HUES48 (cell line): ENCODE measurements around the gene NPIPB9.
"Not testable (repeated sequence)": the region's sequence is repeated elsewhere in the genome, so short reads cannot be mapped to it uniquely, and the experiment has no call there.

Experiments used
- H3K27ac ChIP-seq: one replicate; pipeline ENCODE4 v1.7.0; 2013; ENCODE audit warnings: low read depth, low read length, inconsistent platforms
- H3K27me3 ChIP-seq: 2 replicates; pipeline ENCODE4 v1.6.1; 2013; ENCODE audit warnings: mild to moderate bottlenecking, low read length; ENCODE audit not compliant: control insufficient read depth, insufficient read depth
- H3K36me3 ChIP-seq: 2 replicates; pipeline ENCODE4 v1.6.1; 2013; ENCODE audit warnings: low read length; ENCODE audit not compliant: control insufficient read depth, insufficient read depth
- H3K4me1 ChIP-seq: 2 replicates; pipeline ENCODE4 v1.6.1; 2013; ENCODE audit warnings: mild to moderate bottlenecking, low read length; ENCODE audit not compliant: control insufficient read depth, insufficient read depth
- H3K4me3 ChIP-seq: 2 replicates; pipeline ENCODE4 v1.5.1; 2013; ENCODE audit warnings: mild to moderate bottlenecking, low read depth, low read length
- H3K9ac ChIP-seq: 2 replicates; pipeline ENCODE4 v1.6.1; 2013; ENCODE audit warnings: mild to moderate bottlenecking, low read depth, low read length, moderate library complexity
- H3K9me3 ChIP-seq: 2 replicates; pipeline ENCODE4 v1.6.1; 2013; ENCODE audit warnings: low read length; ENCODE audit not compliant: control insufficient read depth, insufficient read depth

The NPIPB9 gene

GRCh38 chr16:28751487-28751886 is at the start of gene NPIPB9:
Gene NPIPB9 (plus strand): TSS chr16:28751787.
- H3K27me3 ChIP-seq, H3K4me3 ChIP-seq, H3K27ac ChIP-seq, H3K36me3 ChIP-seq, H3K4me1 ChIP-seq, H3K9me3 ChIP-seq, H3K9ac ChIP-seq: not testable (repeated sequence)

- not testable (repeated sequence) for H3K9ac ChIP-seq, H3K4me1 ChIP-seq, H3K9me3 ChIP-seq
Measured at GRCh38 chr16:28704246-28704645, 47.3 kb upstream of the NPIPB9 start.

GRCh38 chr16:28711220-28712083 is 40.1 kb upstream of the NPIPB9 start, which contains the start of gene EIF3C:
Gene EIF3C (plus strand): TSS chr16:28711464. CDS start chr16:28711687, 223 bp downstream.
- not testable (repeated sequence) for H3K36me3 ChIP-seq, H3K9me3 ChIP-seq, H3K4me1 ChIP-seq, H3K27me3 ChIP-seq, H3K27ac ChIP-seq, H3K9ac ChIP-seq
- H3K4me3 ChIP-seq = peak within 1 kb of the TSS; percentile 40

More at GRCh38 chr16:28704246-28704645, 47.3 kb upstream of the NPIPB9 start:
- not testable (repeated sequence) for H3K4me3 ChIP-seq, H3K36me3 ChIP-seq, H3K27me3 ChIP-seq, H3K27ac ChIP-seq

- H3K4me3 ChIP-seq, H3K27ac ChIP-seq, H3K9me3 ChIP-seq, H3K9ac ChIP-seq, H3K4me1 ChIP-seq, H3K27me3 ChIP-seq, H3K36me3 ChIP-seq: not testable (repeated sequence)
Measured at GRCh38 chr16:28722852-28723650, 28.5 kb upstream of the NPIPB9 start.

GRCh38 chr16:28731253-28731652 is 20.3 kb upstream of the NPIPB9 start:
- not testable (repeated sequence) for H3K9me3 ChIP-seq, H3K4me3 ChIP-seq, H3K27me3 ChIP-seq, H3K36me3 ChIP-seq, H3K9ac ChIP-seq, H3K27ac ChIP-seq, H3K4me1 ChIP-seq

DNA sequence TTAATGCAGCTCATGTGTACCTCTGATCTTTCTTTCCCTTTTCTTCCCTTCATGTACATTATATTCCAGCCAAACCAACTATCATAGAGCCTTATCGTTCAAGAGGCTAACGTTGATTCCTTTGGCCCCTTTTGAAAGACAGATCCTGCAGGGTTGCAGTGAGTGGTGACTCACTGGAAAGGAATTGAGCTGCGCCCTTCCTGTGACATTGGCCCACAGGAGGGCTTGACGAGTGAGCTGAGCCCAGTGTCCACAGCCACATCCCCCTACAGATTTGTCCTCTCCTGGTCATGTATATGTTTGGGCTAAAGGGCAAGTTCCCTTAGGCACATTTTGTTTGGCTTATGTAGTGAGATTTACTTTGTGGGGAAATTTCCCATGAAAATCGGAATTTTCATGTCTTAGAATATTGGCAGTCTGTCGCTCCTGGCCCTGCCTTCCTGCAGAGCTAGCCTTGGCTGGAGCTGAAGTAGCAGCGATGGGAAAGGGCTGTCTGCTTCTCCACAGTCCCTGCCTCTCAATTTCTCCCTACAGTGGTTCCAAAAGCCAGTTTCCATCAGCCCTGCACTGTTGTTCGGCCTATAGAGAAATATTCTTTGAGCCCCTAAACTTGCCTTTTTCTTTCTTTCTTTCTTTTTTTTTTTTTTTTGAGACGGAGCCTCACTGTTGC is 19.0 kb upstream of the NPIPB9 start:
- not testable (repeated sequence) for H3K9me3 ChIP-seq, H3K27me3 ChIP-seq, H3K27ac ChIP-seq, H3K9ac ChIP-seq, H3K4me1 ChIP-seq, H3K4me3 ChIP-seq, H3K36me3 ChIP-seq

GRCh38 chr16:28739787-28740186 is 11.8 kb upstream of the NPIPB9 start:
- H3K4me3 ChIP-seq, H3K9me3 ChIP-seq, H3K4me1 ChIP-seq, H3K36me3 ChIP-seq, H3K27ac ChIP-seq, H3K9ac ChIP-seq, H3K27me3 ChIP-seq: not testable (repeated sequence)

DNA sequence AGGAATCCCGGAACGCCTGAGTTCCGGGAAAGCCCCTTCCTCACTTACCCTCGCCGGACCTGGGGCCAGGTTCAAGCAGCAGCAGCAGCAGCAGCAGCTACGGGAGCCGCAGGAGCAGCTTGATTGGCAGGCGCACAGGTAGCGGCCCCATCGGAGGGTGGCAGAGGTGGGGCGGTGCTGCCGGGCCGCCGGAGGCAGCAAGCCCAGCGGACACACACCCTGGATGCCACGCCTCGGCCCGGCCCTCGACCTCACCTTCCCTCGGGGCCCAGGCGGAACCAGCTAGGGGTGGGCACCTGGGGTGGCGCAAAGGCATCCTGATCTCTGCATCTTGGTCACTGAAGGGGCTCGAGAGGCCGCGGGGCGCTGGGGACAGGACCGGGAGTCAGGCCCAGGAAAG is 11.0 kb upstream of the NPIPB9 start:
- H3K4me1 ChIP-seq, H3K9ac ChIP-seq, H3K27ac ChIP-seq, H3K27me3 ChIP-seq, H3K9me3 ChIP-seq, H3K36me3 ChIP-seq: not testable (repeated sequence)
- H3K4me3 ChIP-seq = peak overlapping the region; percentile 35; the same call in 1 of the 2 replicates

DNA sequence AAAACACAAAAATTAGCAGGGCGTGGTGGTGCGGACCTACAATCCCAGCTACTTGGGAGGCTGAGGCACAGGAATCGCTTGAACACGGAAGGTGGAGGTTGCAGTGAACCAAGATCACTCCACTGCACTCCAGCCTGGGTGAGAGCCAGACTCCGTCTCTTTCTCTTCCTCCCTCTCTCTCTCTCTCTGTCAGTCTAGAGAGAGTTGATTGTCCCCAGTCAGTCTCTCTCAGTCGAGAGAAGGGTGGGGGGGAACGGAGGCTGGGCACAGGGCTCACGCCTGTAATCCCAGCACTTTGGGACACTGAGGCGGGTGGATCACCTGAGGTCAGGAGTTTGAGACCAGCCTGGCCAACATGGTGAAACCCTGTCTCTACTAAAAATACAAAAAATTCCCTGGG is 10.3 kb upstream of the NPIPB9 start:
- H3K27me3 ChIP-seq, H3K36me3 ChIP-seq: not testable (repeated sequence)

DNA sequence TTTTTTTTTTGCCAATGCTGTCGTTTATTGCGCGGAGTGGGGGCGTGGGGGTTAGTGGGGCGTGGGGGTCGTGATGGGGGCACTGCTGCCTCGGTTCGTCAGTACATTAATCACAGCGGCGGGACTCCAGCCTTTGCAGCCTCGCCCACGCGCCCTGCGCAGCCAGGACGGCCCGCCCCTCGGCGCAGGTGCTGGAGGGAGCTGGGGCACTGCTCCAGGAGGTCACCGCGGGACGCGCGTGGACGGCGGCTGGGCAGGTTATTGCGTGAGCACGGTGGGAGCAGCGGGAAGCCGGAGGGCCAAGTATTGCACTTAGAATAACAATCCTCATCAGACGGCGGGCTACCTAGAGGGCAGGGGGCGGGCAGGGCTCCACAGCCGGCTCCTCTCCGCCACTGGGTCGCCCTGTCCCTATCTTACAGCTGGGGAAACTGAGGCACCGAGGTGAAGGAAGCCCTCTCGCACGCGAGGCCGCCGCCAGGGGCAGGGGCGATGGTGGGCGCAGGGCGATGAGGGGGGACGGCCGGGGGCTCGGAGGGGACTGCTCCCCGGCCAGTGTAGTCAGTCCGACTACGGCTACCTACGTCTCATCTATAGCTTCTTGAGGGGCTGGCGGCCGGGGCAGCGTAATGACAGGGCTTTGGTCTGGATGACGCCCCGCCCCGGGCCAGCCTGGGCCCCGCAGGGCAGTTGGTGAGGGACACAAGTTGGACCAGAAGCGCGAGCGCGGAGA is 4.8 kb upstream of the NPIPB9 start:
- H3K9ac ChIP-seq, H3K4me1 ChIP-seq, H3K27ac ChIP-seq, H3K27me3 ChIP-seq, H3K9me3 ChIP-seq, H3K4me3 ChIP-seq, H3K36me3 ChIP-seq: not testable (repeated sequence)

More for the DNA sequence above, 10.3 kb upstream of the NPIPB9 start:
- H3K4me3 ChIP-seq, H3K4me1 ChIP-seq, H3K9me3 ChIP-seq, H3K9ac ChIP-seq, H3K27ac ChIP-seq: not testable (repeated sequence)
